ENCODE data around the gene DDIT4.
"Not testable (repeated sequence)": the region's sequence is repeated elsewhere in the genome, so short reads cannot be mapped to it uniquely, and the experiment has no call there.

The DDIT4 gene, protein sequence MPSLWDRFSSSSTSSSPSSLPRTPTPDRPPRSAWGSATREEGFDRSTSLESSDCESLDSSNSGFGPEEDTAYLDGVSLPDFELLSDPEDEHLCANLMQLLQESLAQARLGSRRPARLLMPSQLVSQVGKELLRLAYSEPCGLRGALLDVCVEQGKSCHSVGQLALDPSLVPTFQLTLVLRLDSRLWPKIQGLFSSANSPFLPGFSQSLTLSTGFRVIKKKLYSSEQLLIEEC

GRCh38 chr10:72273410-72274212 is at the start of gene DDIT4:
Gene DDIT4 (plus strand): TSS chr10:72273924. CDS start chr10:72274217, 293 bp downstream.
- DNase-seq (ENCODE audit: low read depth) = peak; percentile 95
- peak within 1 kb of the TSS; percentile 97 for H3K4me3 ChIP-seq (ENCODE audit: low read depth, low read length)
- in situ Hi-C loops (cut with HindIII; ENCODE audit: low sequenced_read_pairs) = no loop called here
- TF ChIP-seq, protein P1, sequence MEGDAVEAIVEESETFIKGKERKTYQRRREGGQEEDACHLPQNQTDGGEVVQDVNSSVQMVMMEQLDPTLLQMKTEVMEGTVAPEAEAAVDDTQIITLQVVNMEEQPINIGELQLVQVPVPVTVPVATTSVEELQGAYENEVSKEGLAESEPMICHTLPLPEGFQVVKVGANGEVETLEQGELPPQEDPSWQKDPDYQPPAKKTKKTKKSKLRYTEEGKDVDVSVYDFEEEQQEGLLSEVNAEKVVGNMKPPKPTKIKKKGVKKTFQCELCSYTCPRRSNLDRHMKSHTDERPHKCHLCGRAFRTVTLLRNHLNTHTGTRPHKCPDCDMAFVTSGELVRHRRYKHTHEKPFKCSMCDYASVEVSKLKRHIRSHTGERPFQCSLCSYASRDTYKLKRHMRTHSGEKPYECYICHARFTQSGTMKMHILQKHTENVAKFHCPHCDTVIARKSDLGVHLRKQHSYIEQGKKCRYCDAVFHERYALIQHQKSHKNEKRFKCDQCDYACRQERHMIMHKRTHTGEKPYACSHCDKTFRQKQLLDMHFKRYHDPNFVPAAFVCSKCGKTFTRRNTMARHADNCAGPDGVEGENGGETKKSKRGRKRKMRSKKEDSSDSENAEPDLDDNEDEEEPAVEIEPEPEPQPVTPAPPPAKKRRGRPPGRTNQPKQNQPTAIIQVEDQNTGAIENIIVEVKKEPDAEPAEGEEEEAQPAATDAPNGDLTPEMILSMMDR (IDR thresholded peaks at IDR 0.05; ENCODE audit: low read depth, low read length, missing control alignments) = no peak

DNA sequence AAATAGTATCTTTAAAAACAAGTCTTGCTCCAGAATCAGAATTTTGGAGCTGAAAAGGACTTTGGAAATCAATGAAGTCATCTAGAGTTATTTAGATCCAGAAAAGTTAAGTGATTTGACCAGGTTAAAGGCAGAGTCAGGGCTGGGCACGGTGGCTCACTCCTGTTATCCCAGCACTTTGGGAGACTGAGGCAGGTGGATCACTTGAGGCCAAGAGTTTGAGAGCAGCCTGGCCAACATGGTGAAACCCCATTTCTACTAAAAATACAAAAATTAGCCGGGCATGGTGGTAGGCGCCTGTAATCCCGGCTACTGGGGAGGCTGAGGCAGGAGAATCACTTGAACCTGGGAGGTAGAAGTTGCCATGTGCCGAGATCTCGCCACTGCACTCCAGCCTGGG is 49.5 kb upstream of the DDIT4 start:
- in situ Hi-C loops (cut with HindIII; ENCODE audit: low sequenced_read_pairs); DNase-seq (ENCODE audit: low read depth); H3K4me3 ChIP-seq (ENCODE audit: low read depth, low read length): not testable (repeated sequence)

- no peak overlapping the region for H3K4me3 ChIP-seq (ENCODE audit: low read depth, low read length)
- in situ Hi-C loops (cut with HindIII; ENCODE audit: low sequenced_read_pairs) = no loop called here
- no peak for DNase-seq (ENCODE audit: low read depth)
- TF ChIP-seq, protein P1 (IDR thresholded peaks at IDR 0.05; ENCODE audit: low read depth, low read length, missing control alignments) = no peak
Observed at GRCh38 chr10:72226418-72227027, 47.2 kb upstream of the DDIT4 start.

DNA sequence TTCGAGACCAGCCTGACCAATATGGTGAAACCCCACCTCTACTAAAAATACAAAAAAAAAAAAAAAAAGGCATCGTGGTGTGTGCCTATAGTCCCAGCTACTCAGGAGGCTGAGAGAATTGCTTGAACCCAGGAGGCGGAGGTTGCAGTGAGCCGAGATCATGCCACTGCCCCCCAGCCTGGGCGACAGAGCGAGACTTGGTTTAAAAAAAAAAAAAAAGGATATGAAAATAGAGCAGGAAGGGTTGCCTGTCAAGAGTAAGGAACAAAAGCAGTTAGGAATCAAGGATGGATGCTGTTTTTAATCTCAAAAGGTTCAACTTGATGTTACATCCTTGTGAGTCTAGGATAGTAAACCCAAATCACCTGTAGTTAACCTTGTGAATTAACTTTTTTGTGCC is 45.9 kb upstream of the DDIT4 start:
- TF ChIP-seq, protein P1 (IDR thresholded peaks at IDR 0.05; ENCODE audit: low read depth, low read length, missing control alignments) = no peak
- DNase-seq (ENCODE audit: low read depth) = no peak
- H3K4me3 ChIP-seq (ENCODE audit: low read depth, low read length) = no peak overlapping the region
- in situ Hi-C loops (cut with HindIII; ENCODE audit: low sequenced_read_pairs) = no loop called here

- H3K4me3 ChIP-seq (ENCODE audit: low read depth, low read length) = no peak overlapping the region
- in situ Hi-C loops (cut with HindIII; ENCODE audit: low sequenced_read_pairs) = no loop called here
- TF ChIP-seq, protein P1 (IDR thresholded peaks at IDR 0.05; ENCODE audit: low read depth, low read length, missing control alignments) = no peak
- no peak for DNase-seq (ENCODE audit: low read depth)
Observed at GRCh38 chr10:72228318-72228751, 45.4 kb upstream of the DDIT4 start.

GRCh38 chr10:72229261-72230251 is 44.2 kb upstream of the DDIT4 start:
- TF ChIP-seq, protein P1 (IDR thresholded peaks at IDR 0.05; ENCODE audit: low read depth, low read length, missing control alignments) = no peak
- in situ Hi-C loops (cut with HindIII; ENCODE audit: low sequenced_read_pairs) = no loop called here
- no peak for DNase-seq (ENCODE audit: low read depth)
- no peak overlapping the region for H3K4me3 ChIP-seq (ENCODE audit: low read depth, low read length)

Measured in astrocyte of the cerebellum (primary cell).